Suprapubic skin (tissue), 4 donors: Measurements from ENCODE around the gene EIF2AK2. TPM values are rescaled to one million over a fixed set of nuclear protein-coding genes. Genes with fewer than 3 reads are reported as not detected.

Experiments
- DNase-seq, 2 donors: peaks; one replicate each; pipeline ENCODE4 v3.0.0-alpha.2; 2019; ENCODE audit warnings: low spot score in 2 of 2
- H3K27ac ChIP-seq: fragments of 200-600 bp; sonication (generic); one replicate; pipeline ENCODE4 v1.5.1; 2019
- H3K27me3 ChIP-seq: fragments of 200-600 bp; sonication (generic); one replicate; pipeline ENCODE4 v1.5.1; 2019
- H3K36me3 ChIP-seq: fragments of 200-600 bp; sonication (generic); one replicate; pipeline ENCODE4 v1.5.1; 2019
- H3K4me1 ChIP-seq: fragments of 200-600 bp; sonication (generic); one replicate; pipeline ENCODE4 v1.5.1; 2019
- H3K4me3 ChIP-seq: fragments of 200-600 bp; sonication (generic); one replicate; pipeline ENCODE4 v1.5.1; 2019; ENCODE audit warnings: mild to moderate bottlenecking
- H3K9me3 ChIP-seq: fragments of 200-600 bp; sonication (generic); one replicate; pipeline ENCODE4 v1.5.1; 2019
- CTCF ChIP-seq, 2 donors: fragments of 200-600 bp in 1 of 2; fragments of 450-650 bp in 1 of 2; sonication (generic) in 1 of 2; IDR thresholded peaks; one replicate each; pipeline ENCODE4 v1.5.1; 2016 to 2019; ENCODE audit warnings: antibody characterized with exemption in 2 of 2, mild to moderate bottlenecking in 1 of 2, moderate library complexity in 1 of 2
- EP300 ChIP-seq: sonication (generic); formaldehyde crosslinking; IDR thresholded peaks from one replicate; pipeline ENCODE4 v1.6.1; 2017; ENCODE audit warnings: antibody characterized with exemption
- POLR2A ChIP-seq, 2 donors: fragments of 450-650 bp; IDR thresholded peaks; one replicate each; pipeline ENCODE4 v1.6.1; 2017; ENCODE audit warnings: antibody characterized with exemption in 2 of 2, mild to moderate bottlenecking in 2 of 2, moderate library complexity in 2 of 2
- POLR2AphosphoS5 ChIP-seq, 3 donors: sonication (generic); formaldehyde crosslinking; IDR thresholded peaks; one replicate each; pipeline ENCODE4 v1.6.1; 2017; ENCODE audit warnings: antibody characterized with exemption in 3 of 3
- WGBS: methylation state at CpG from one replicate; pipeline ENCODE4 v1.1.5; 2018; 5-methylcytosine and 5-hydroxymethylcytosine counted together
- total RNA-seq, 4 donors: library from RNA; depleted of rRNA; stranded (reverse); fragments of >200 nt; gene quantifications; one replicate each; pipeline ENCODE4 v1.1.0, GENCODE V29; 2016

Gene EIF2AK2
- total RNA-seq, 4 donors from 2014 or later, result 6.5 to 10.8 (median 9.1) TPM

- Histone ChIP-seq H3K9me3 (peaks cover 7% of the 10 kb centered on the region), H3K4me3 (no peak overlapping the region), H3K4me1 (no peaks in the 10 kb centered on the region), H3K27me3 (no peaks in the 10 kb centered on the region), H3K27ac (no peak overlapping the region), H3K36me3 (no peaks in the 10 kb centered on the region)
- no peak for DNase-seq
- TF ChIP-seq EP300, result no peak
- no peak for TF ChIP-seq POLR2AphosphoS5 (IDR thresholded peaks at IDR 0.05)
- TF ChIP-seq POLR2A (IDR thresholded peaks at IDR 0.05), result no peak
- WGBS, result 80% methylated on average over 3 of the region's 3 CpGs
These were observed 10.9 kb upstream of the EIF2AK2 start for GRCh38 chr2:37167636-37168180.

GRCh38 chr2:37164757-37165156, 8.0 kb upstream of the EIF2AK2 start:
- no peak for TF ChIP-seq POLR2A (IDR thresholded peaks at IDR 0.05)
- 97% methylated on average over 1 of the region's 1 CpG for WGBS
- Histone ChIP-seq H3K9me3 (peaks cover 7% of the 10 kb centered on the region), H3K27ac (no peak overlapping the region), H3K27me3 (no peaks in the 10 kb centered on the region), H3K4me3 (no peak overlapping the region), H3K36me3 (no peaks in the 10 kb centered on the region), H3K4me1 (peaks cover 6% of the 10 kb centered on the region)
- DNase-seq, result no peak

GRCh38 chr2:37156071-37156856, 516 bp downstream of the EIF2AK2 start:
- H3K4me1 ChIP-seq, result peaks cover 48% of the 10 kb centered on the region
- TF ChIP-seq POLR2A (IDR thresholded peaks at IDR 0.05), result no peak
- no peak for TF ChIP-seq EP300
- peak overlapping the region; percentile 86 for H3K27ac ChIP-seq
- peak overlapping the region; percentile 71 for H3K4me3 ChIP-seq
- no peaks in the 10 kb centered on the region for H3K9me3 ChIP-seq
- WGBS, result 1% methylated on average over 26 of the region's 27 CpGs
- H3K27me3 ChIP-seq, result no peaks in the 10 kb centered on the region
- H3K36me3 ChIP-seq, result no peaks in the 10 kb centered on the region
- peak; percentile 73 to 83 for DNase-seq

GRCh38 chr2:37154785-37155184, 2.0 kb downstream of the EIF2AK2 start:
- Histone ChIP-seq H3K4me3 (no peak overlapping the region), H3K27ac (no peak overlapping the region), H3K9me3 (no peaks in the 10 kb centered on the region), H3K4me1 (peaks cover 51% of the 10 kb centered on the region), H3K36me3 (no peaks in the 10 kb centered on the region), H3K27me3 (no peaks in the 10 kb centered on the region)
- TF ChIP-seq EP300 (no peak), CTCF (IDR thresholded peaks at IDR 0.05) (no peak)
- no peak for DNase-seq
- 83% methylated on average over 4 of the region's 4 CpGs for WGBS

GRCh38 chr2:37153224-37153623, 3.6 kb downstream of the EIF2AK2 start:
- H3K9me3 ChIP-seq, result no peaks in the 10 kb centered on the region
- WGBS, result 89% methylated on average over 5 of the region's 5 CpGs
- DNase-seq, result no peak
- peaks cover 2% of the 10 kb centered on the region for H3K36me3 ChIP-seq
- no peaks in the 10 kb centered on the region for H3K27me3 ChIP-seq
- no peak overlapping the region for H3K4me3 ChIP-seq
- peaks cover 55% of the 10 kb centered on the region for H3K4me1 ChIP-seq
- TF ChIP-seq POLR2A (IDR thresholded peaks at IDR 0.05) (no peak), EP300 (no peak), CTCF (IDR thresholded peaks at IDR 0.05) (no peak), POLR2AphosphoS5 (IDR thresholded peaks at IDR 0.05) (no peak)
- no peak overlapping the region for H3K27ac ChIP-seq

- Histone ChIP-seq H3K36me3 (peaks cover 33% of the 10 kb centered on the region), H3K4me1 (peaks cover 30% of the 10 kb centered on the region), H3K27ac (no peak overlapping the region), H3K27me3 (no peaks in the 10 kb centered on the region), H3K4me3 (no peak overlapping the region), H3K9me3 (no peaks in the 10 kb centered on the region)
- WGBS, result 41% methylated on average over 6 of the region's 6 CpGs
- TF ChIP-seq CTCF (IDR thresholded peaks at IDR 0.05), result no peak
- TF ChIP-seq POLR2A (IDR thresholded peaks at IDR 0.05), result no peak
- TF ChIP-seq POLR2AphosphoS5 (IDR thresholded peaks at IDR 0.05), result no peak
- TF ChIP-seq EP300, result no peak
- no peak for DNase-seq
These were observed 7.0 kb downstream of the EIF2AK2 start for GRCh38 chr2:37149626-37150322.
